Measurements from ENCODE around the gene ZNF451. TPM values are rescaled to one million over a fixed set of nuclear protein-coding genes. Genes with fewer than 3 reads are reported as not detected.

The ZNF451 gene
- total and polyA plus RNA-seq, 4 donors = 5.5 to 108 (median 33.8) TPM

GRCh38 chr6:57102976-57103375 lies 13.0 kb downstream of the ZNF451 start:
- H3K27ac ChIP-seq (ENCODE audit: low read depth in 1 of 2, low read length in 2 of 2) = no peak overlapping the region
- no peak for TF ChIP-seq HNF4G (IDR thresholded peaks at IDR 0.05)
- TF ChIP-seq EGR1 (IDR thresholded peaks at IDR 0.05; ENCODE audit: low read depth in 2 of 2) = no peak
- TF ChIP-seq FOXA1 (IDR thresholded peaks at IDR 0.05) = no peak
- no peak for TF ChIP-seq REST (IDR thresholded peaks at IDR 0.05)
- no peak for TF ChIP-seq CTCF (IDR thresholded peaks at IDR 0.05; ENCODE audit: low read depth, low read length, missing input control)
- no peak for TF ChIP-seq RXRA (IDR thresholded peaks at IDR 0.05)
- no peak for TF ChIP-seq RAD21 (IDR thresholded peaks at IDR 0.05)
- no peak for TF ChIP-seq MAX (IDR thresholded peaks at IDR 0.05)
- no peak for TF ChIP-seq FOXA2 (IDR thresholded peaks at IDR 0.05)
- TF ChIP-seq YY1 (IDR thresholded peaks at IDR 0.05) = no peak
- no peak for TF ChIP-seq ATF3 (IDR thresholded peaks at IDR 0.05)
- TF ChIP-seq GABPA (IDR thresholded peaks at IDR 0.05 in 1 of 2, conservative IDR thresholded peaks at IDR 0.05 in 1 of 2) = no peak
- TF ChIP-seq JUND (IDR thresholded peaks at IDR 0.05) = no peak
- H3K9me3 ChIP-seq (ENCODE audit: control insufficient read depth in 4 of 4, low read length in 3 of 4) = no peaks in the 10 kb centered on the region
- H3K36me3 ChIP-seq (ENCODE audit: control insufficient read depth in 4 of 4, insufficient read depth in 3 of 4, low read depth in 1 of 4, low read length in 3 of 4) = peaks cover 9 to 42% (median 28%) of the 10 kb centered on the region in 4 donors
- no peaks in the 10 kb centered on the region for H3K27me3 ChIP-seq (ENCODE audit: control insufficient read depth in 4 of 4, insufficient read depth in 4 of 4, low read length in 3 of 4)
- DNase-seq (ENCODE audit: low spot score) = no peak
- WGBS = 97% methylated on average over 3 of the region's 3 CpGs
- peaks cover 0 to 2% (median 0%) of the 10 kb centered on the region in 4 donors for H3K4me1 ChIP-seq (ENCODE audit: control insufficient read depth in 4 of 4, insufficient read depth in 4 of 4, low read length in 3 of 4)
- H3K9ac ChIP-seq (ENCODE audit: low read depth in 1 of 2, low read length in 2 of 2) = no peak overlapping the region
- no peak overlapping the region for H3K4me3 ChIP-seq (ENCODE audit: low read depth in 1 of 3, low read length in 3 of 3)

- TF ChIP-seq HNF4A (conservative IDR thresholded peaks at IDR 0.05) (no peak), JUND (IDR thresholded peaks at IDR 0.05) (no peak), HNF4G (IDR thresholded peaks at IDR 0.05) (no peak), CTCF (IDR thresholded peaks at IDR 0.05; ENCODE audit: low read depth, low read length, missing input control) (no peak), MAX (IDR thresholded peaks at IDR 0.05) (no peak), YY1 (IDR thresholded peaks at IDR 0.05) (no peak), NR2F2 (IDR thresholded peaks at IDR 0.05) (no peak), RAD21 (IDR thresholded peaks at IDR 0.05) (no peak), EGR1 (IDR thresholded peaks at IDR 0.05; ENCODE audit: low read depth in 2 of 2) (no peak), TAF1 (conservative IDR thresholded peaks at IDR 0.05) (no peak), GABPA (IDR thresholded peaks at IDR 0.05 in 1 of 2, conservative IDR thresholded peaks at IDR 0.05 in 1 of 2) (no peak), ATF3 (IDR thresholded peaks at IDR 0.05) (no peak)
- no peak for DNase-seq (ENCODE audit: low spot score)
- Histone ChIP-seq H3K36me3 (ENCODE audit: control insufficient read depth in 4 of 4, insufficient read depth in 3 of 4, low read depth in 1 of 4, low read length in 3 of 4) (peaks cover 9 to 35% (median 23%) of the 10 kb centered on the region in 4 donors), H3K9ac (ENCODE audit: low read depth in 1 of 2, low read length in 2 of 2) (no peak overlapping the region), H3K9me3 (ENCODE audit: control insufficient read depth in 4 of 4, low read length in 3 of 4) (no peaks in the 10 kb centered on the region), H3K4me3 (ENCODE audit: low read depth in 1 of 3, low read length in 3 of 3) (no peak overlapping the region), H3K27ac (ENCODE audit: low read depth in 1 of 2, low read length in 2 of 2) (no peak overlapping the region), H3K4me1 (ENCODE audit: control insufficient read depth in 4 of 4, insufficient read depth in 4 of 4, low read length in 3 of 4) (peaks cover 0 to 2% (median 0%) of the 10 kb centered on the region in 4 donors), H3K27me3 (ENCODE audit: control insufficient read depth in 4 of 4, insufficient read depth in 4 of 4, low read length in 3 of 4) (no peaks in the 10 kb centered on the region)
- WGBS = 88% methylated on average over 5 of the region's 5 CpGs
Observed at GRCh38 chr6:57104336-57104735, 14.3 kb downstream of the ZNF451 start.
